Right lobe of liver (tissue), 6 donors: ENCODE results near the gene DDT. TPM values are rescaled to one million over a fixed set of nuclear protein-coding genes. Genes with fewer than 3 reads are reported as not detected.
"Not testable (repeated sequence)": the region's sequence is repeated elsewhere in the genome, so short reads cannot be mapped to it uniquely, and the experiment has no call there.

ENCODE experiments used
- ATAC-seq, 4 donors: fragments of 200-7000 bp; cut with Tn5 transposase; one replicate each; pipeline ENCODE4 v1.9.1; 2020; ENCODE audit warnings: mild to moderate bottlenecking in 4 of 4, moderate library complexity in 4 of 4
- DNase-seq, 3 donors: peaks; one replicate each; pipeline ENCODE4 v3.0.0-alpha.2; 2020
- H3K27ac ChIP-seq, 3 donors: fragments of 200-600 bp; one replicate each; pipeline ENCODE4 v1.8.0; 2022
- H3K27me3 ChIP-seq, 2 donors: fragments of 200-600 bp; one replicate each; pipeline ENCODE4 v1.8.0; 2022
- H3K36me3 ChIP-seq, 4 donors: fragments of 200-600 bp; sonication (generic) in 1 of 4; one replicate each; pipeline versions ENCODE4 v1.5.1 to v1.8.0; 2017 to 2022; ENCODE audit warnings: control low read depth in 1 of 4
- H3K4me1 ChIP-seq, 4 donors: fragments of 200-600 bp; sonication (generic) in 1 of 4; one replicate each; pipeline versions ENCODE4 v1.5.1 to v1.8.0; 2017 to 2022; ENCODE audit warnings: control low read depth in 1 of 4
- H3K4me3 ChIP-seq, 3 donors: fragments of 200-600 bp; one replicate each; pipeline ENCODE4 v1.8.0; 2022
- H3K9me3 ChIP-seq, 4 donors: fragments of 200-600 bp; sonication (generic) in 1 of 4; one replicate each; pipeline versions ENCODE4 v1.5.1 to v1.8.0; 2017 to 2022; ENCODE audit warnings: control low read depth in 1 of 4
- POLR2A ChIP-seq: fragments of 450-650 bp; IDR thresholded peaks from one replicate; pipeline ENCODE4 v1.6.1; 2017; ENCODE audit warnings: antibody characterized with exemption, mild to moderate bottlenecking
- WGBS: methylation state at CpG from one replicate; pipeline ENCODE4 v1.1.6; 2018; ENCODE audit warnings: low coverage, low lambda C conversion rate; ENCODE audit not compliant: insufficient coverage; ENCODE audit errors: missing lambda C conversion rate; 5-methylcytosine and 5-hydroxymethylcytosine counted together
- intact Hi-C, 2 donors: fragments of 100-400 bp; cut with DNase I; formaldehyde crosslinking; loops; one replicate each; pipeline versions ENCODE4 v1.11.2 to v1.14.1; 2022
- total RNA-seq, 6 experiments: library from RNA; depleted of rRNA in 2 of 6; stranded (reverse); fragments of >200 nt in 2 of 6; fragmentation: NEBNext Ultra II Directional in 3 of 6; extraction: Animal tissue kit (Norgen Biotek cat#: 25700) in 3 of 6; gene quantifications; one replicate each; pipeline versions ENCODE4 v1.1.0 to v1.2.4, GENCODE V29; 2016 to 2023
- TF ChIP-seq, protein P1 (sequence below), 4 donors: fragments of 200-600 bp in 3 of 4; fragments of 450-650 bp in 1 of 4; IDR thresholded peaks; one replicate each; pipeline versions ENCODE4 v1.5.1 to v1.8.0; 2016 to 2022; ENCODE audit warnings: antibody characterized with exemption in 4 of 4, mild to moderate bottlenecking in 2 of 4
- donor health status: DM: no; HTN: yes; CAD: no.
- donor health status: DM: no; HTN: no; CAD: no.
- donor health status: DM: no; HTN: no; CAD: no.
- donor health status: DM: no; HTN: yes; CAD: no.
- donor health status: DM: no; HTN: yes; CAD: no.

The DDT gene
- total RNA-seq, 6 experiments from 2014 or later = 198 to 587 (median 295) TPM

- WGBS = 52% methylated on average over 3 of the region's 3 CpGs
- intact Hi-C loops = no loop called here
- Histone ChIP-seq H3K27ac (no peak overlapping the region), H3K36me3 (no peaks in the 10 kb centered on the region), H3K27me3 (no peaks in the 10 kb centered on the region), H3K4me3 (no peak overlapping the region), H3K9me3 (no peaks in the 10 kb centered on the region), H3K4me1 (no peaks in the 10 kb centered on the region)
- TF ChIP-seq, protein P1, sequence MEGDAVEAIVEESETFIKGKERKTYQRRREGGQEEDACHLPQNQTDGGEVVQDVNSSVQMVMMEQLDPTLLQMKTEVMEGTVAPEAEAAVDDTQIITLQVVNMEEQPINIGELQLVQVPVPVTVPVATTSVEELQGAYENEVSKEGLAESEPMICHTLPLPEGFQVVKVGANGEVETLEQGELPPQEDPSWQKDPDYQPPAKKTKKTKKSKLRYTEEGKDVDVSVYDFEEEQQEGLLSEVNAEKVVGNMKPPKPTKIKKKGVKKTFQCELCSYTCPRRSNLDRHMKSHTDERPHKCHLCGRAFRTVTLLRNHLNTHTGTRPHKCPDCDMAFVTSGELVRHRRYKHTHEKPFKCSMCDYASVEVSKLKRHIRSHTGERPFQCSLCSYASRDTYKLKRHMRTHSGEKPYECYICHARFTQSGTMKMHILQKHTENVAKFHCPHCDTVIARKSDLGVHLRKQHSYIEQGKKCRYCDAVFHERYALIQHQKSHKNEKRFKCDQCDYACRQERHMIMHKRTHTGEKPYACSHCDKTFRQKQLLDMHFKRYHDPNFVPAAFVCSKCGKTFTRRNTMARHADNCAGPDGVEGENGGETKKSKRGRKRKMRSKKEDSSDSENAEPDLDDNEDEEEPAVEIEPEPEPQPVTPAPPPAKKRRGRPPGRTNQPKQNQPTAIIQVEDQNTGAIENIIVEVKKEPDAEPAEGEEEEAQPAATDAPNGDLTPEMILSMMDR (IDR thresholded peaks at IDR 0.05) = no peak
- TF ChIP-seq POLR2A = no peak
- DNase-seq (no peak), ATAC-seq (peak in 3 of 4 donors; percentile 42 to 94 (median 59))
Observed at GRCh38 chr22:23997092-23997491, 22.9 kb upstream of the DDT start.

- H3K4me3 ChIP-seq, H3K4me1 ChIP-seq, H3K9me3 ChIP-seq, H3K36me3 ChIP-seq, ATAC-seq, DNase-seq, intact Hi-C loops, H3K27ac ChIP-seq, H3K27me3 ChIP-seq: not testable (repeated sequence)
- 13% methylated on average over 2 of the region's 4 CpGs for WGBS
Observed at GRCh38 chr22:23993581-23994177, 19.4 kb upstream of the DDT start.

DNA sequence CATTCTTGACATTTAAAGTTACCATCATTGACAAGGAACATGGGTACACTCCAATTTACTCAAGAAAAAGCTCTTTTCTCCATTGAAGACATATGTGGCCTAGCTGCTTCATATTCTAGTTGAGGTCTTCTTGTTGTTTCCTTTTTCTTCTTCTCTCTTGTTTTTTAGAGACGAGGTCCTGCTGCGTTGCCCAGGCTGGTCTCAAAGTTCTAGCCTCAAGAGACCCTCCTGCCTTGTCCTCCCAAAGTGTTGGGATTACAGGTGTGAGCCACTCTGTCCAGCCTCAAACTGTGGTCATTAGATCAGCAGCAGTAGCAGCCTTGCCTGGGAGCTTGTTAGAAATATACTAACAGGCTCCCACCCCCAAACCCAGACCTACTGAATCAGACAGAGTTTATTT is 18.8 kb upstream of the DDT start:
- H3K36me3 ChIP-seq, H3K4me3 ChIP-seq, DNase-seq, H3K27me3 ChIP-seq, intact Hi-C loops, ATAC-seq, H3K9me3 ChIP-seq, H3K27ac ChIP-seq, H3K4me1 ChIP-seq: not testable (repeated sequence)
- 54% methylated on average over 2 of the region's 2 CpGs for WGBS

DNA sequence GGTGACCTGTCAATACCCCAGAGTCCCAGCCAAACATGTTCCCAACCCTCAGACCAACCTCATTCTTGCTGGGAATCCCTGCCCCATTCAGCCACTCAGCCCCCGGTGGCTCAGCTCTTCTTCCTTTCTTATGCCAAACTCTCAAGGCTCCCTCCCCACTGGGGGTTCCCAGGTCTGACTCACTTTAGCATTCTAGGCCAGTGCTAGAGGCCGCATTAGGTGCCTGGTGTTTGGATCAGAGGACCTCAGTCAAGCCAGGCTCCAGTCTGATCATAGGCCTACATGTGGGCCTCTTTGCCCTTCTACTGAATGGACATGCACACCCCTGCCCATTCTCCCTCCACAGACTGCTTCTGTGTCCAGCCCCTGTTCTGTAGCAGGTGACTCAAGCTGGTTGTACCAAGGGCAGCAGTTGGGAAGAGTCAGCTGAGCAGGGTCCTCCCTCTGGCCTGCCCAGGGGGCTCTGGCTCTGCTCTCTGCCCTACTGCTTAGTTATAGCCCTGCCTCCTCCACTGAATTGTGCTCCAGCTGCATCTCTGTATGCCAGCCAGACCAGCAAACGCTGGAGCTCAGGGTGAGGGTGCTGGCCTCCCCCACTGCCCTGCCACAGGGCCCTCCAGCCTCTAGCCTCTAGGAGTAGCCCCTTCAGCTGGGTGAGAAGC is 15.5 kb upstream of the DDT start:
- H3K36me3 ChIP-seq, H3K9me3 ChIP-seq, H3K27ac ChIP-seq, H3K4me3 ChIP-seq, intact Hi-C loops, H3K4me1 ChIP-seq, DNase-seq, H3K27me3 ChIP-seq: not testable (repeated sequence)
- no CpG with 5 or more reads among the region's 3 CpGs for WGBS
- ATAC-seq = peak in 2 of 4 donors; percentile 21 to 34

DNA sequence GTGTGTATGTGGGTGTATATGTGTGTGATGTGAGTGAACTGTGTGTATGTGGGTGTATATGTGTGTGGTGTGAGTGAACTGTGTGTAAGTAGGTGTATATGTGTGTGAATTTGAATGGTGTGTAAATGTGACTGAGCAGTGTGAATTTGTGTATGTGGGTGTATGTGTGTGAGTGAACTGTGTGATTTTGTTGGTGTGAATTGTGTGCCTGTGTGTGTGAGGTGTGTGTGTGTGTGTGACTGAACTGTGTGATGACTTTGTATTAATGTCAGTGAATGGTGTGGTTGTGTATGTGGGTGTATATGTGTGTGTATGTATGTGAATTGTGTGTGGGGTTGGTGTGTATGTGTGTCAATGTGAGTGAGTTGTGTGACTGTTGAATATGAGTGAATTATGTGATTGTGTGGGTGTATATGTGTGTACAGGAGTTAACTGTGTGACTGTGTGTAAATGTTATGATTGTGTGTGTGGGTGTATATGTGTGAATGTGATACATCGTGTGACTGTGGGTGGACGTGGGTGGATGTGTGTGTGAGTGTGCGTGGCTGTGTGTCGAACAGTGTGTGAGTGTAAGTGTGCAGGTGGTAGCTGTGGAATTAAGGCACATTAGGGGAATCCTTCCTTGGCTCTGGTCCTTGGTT is 12.4 kb upstream of the DDT start:
- H3K36me3 ChIP-seq, H3K27ac ChIP-seq, H3K4me1 ChIP-seq, intact Hi-C loops, H3K27me3 ChIP-seq, H3K4me3 ChIP-seq, DNase-seq, H3K9me3 ChIP-seq, ATAC-seq: not testable (repeated sequence)
- no CpG with 5 or more reads among the region's 4 CpGs for WGBS

- H3K4me3 ChIP-seq, H3K4me1 ChIP-seq, H3K9me3 ChIP-seq, H3K36me3 ChIP-seq, H3K27ac ChIP-seq, intact Hi-C loops, H3K27me3 ChIP-seq, ATAC-seq, DNase-seq: not testable (repeated sequence)
- no CpG with 5 or more reads among the region's 8 CpGs for WGBS
Observed at GRCh38 chr22:23986089-23986488, 11.8 kb upstream of the DDT start.

DNA sequence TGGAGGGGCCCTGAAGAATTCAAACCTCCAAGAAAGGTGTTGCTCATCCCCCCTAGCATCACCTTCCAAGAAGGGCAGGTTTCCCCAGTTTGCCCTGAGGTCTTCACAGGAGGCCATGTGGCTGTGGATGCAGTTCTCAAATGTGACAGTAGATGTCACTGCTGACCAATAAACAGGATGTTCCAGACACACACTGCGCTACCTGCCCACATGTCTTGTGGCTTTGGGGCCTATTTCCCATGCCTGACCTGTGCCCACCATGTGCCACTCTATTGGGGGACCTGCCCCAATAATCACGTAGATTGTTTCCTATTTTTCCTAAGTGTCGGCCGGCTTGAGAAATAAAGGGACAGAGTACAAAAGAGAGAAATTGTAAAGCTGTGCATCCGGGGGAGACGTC is 10.2 kb upstream of the DDT start:
- H3K4me1 ChIP-seq = no peaks in the 10 kb centered on the region
- H3K27ac ChIP-seq = no peak overlapping the region
- no peak overlapping the region for H3K4me3 ChIP-seq
- intact Hi-C loops = no loop called here
- ATAC-seq (peak in 2 of 4 donors; percentile 49 to 64), DNase-seq (no peak)
- H3K9me3 ChIP-seq = no peaks in the 10 kb centered on the region
- no peaks in the 10 kb centered on the region for H3K36me3 ChIP-seq
- TF ChIP-seq, protein P1 (IDR thresholded peaks at IDR 0.05) = peak in 2 of 4 donors; percentile 49 to 63
- no peak for TF ChIP-seq POLR2A
- no peaks in the 10 kb centered on the region for H3K27me3 ChIP-seq
- no CpG with 5 or more reads among the region's 6 CpGs for WGBS

DNA sequence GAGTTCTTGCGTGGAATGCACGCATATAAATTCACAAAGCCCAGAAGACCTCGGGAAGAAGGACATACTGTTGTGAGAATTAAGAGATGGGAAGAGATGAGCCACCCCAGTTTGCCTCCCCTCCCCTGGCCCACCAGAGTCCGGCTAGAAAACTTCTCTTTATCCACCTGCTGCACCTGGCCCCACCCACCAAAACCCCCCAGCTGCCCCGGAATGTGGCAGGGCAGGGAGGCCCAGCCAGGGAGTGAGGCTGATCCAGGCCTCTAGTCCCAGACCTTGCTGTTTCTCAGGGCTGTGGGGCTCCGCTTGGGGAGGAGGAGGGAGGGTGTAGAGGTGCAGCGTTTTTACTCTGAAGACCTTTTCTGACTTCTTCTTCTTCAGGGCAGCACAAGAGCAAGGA is 6.3 kb upstream of the DDT start:
- H3K36me3 ChIP-seq, DNase-seq, H3K27me3 ChIP-seq, ATAC-seq, H3K9me3 ChIP-seq, H3K4me1 ChIP-seq, intact Hi-C loops, H3K27ac ChIP-seq, H3K4me3 ChIP-seq: not testable (repeated sequence)
- no CpG with 5 or more reads among the region's 7 CpGs for WGBS

- peak; percentile 84 to 97 (median 88) for ATAC-seq
- H3K27me3 ChIP-seq, H3K4me1 ChIP-seq, H3K27ac ChIP-seq, H3K4me3 ChIP-seq, DNase-seq, H3K9me3 ChIP-seq, H3K36me3 ChIP-seq: not testable (repeated sequence)
- intact Hi-C loops = loop anchor here in 1 of 2 donors (10.0 kb wide), 1 partner anchor 65 kb away; no protein-coding TSS in a partner anchor
- no CpG with 5 or more reads among the region's 41 CpGs for WGBS
Observed at GRCh38 chr22:23979557-23980240, 5.5 kb upstream of the DDT start, which contains the start of gene GSTT2. TSS of gene GSTT2 (plus strand) at chr22:23980134.
